Measurements from ENCODE around the gene PRMT3. TPM values are rescaled to one million over a fixed set of nuclear protein-coding genes. Genes with fewer than 3 reads are reported as not detected.
"Not testable (repeated sequence)": the region's sequence is repeated elsewhere in the genome, so short reads cannot be mapped to it uniquely, and the experiment has no call there.

The PRMT3 gene
- total RNA-seq, 1 donor from 2014 or later = 15.0 TPM

DNA sequence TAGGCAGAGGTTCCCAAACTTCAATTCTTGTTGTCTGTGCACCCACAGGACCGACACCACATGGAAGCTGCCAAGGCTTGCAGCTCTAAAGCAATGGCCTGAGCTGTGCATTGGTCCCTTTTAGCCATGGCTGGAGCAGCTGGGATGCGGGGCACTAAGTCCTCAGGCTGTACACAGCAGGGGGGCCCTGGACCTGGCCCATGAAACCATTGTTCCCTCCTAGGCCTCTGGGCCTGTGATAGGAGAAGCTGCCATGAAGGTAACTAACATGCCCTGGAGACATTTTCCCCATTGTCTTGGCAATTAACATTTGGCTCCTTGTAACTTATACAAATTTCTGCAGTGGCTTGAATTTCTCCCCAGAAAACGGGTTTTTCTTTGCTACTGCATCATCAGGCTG lies 168.3 kb downstream of the PRMT3 start:
- no peak for DNase-seq (ENCODE audit: low read depth)
- Histone ChIP-seq H3K4me3 (ENCODE audit: low read depth, low read length) (no peak overlapping the region), H3K36me3 (ENCODE audit: control insufficient read depth, insufficient read depth, low read length) (no peaks in the 10 kb centered on the region), H3K27me3 (ENCODE audit: control insufficient read depth, insufficient read depth, low read length) (no peaks in the 10 kb centered on the region)
- TF ChIP-seq, protein P1, sequence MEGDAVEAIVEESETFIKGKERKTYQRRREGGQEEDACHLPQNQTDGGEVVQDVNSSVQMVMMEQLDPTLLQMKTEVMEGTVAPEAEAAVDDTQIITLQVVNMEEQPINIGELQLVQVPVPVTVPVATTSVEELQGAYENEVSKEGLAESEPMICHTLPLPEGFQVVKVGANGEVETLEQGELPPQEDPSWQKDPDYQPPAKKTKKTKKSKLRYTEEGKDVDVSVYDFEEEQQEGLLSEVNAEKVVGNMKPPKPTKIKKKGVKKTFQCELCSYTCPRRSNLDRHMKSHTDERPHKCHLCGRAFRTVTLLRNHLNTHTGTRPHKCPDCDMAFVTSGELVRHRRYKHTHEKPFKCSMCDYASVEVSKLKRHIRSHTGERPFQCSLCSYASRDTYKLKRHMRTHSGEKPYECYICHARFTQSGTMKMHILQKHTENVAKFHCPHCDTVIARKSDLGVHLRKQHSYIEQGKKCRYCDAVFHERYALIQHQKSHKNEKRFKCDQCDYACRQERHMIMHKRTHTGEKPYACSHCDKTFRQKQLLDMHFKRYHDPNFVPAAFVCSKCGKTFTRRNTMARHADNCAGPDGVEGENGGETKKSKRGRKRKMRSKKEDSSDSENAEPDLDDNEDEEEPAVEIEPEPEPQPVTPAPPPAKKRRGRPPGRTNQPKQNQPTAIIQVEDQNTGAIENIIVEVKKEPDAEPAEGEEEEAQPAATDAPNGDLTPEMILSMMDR (IDR thresholded peaks at IDR 0.05; ENCODE audit: insufficient read depth, low read length, poor library complexity, severe bottlenecking) = no peak

DNA sequence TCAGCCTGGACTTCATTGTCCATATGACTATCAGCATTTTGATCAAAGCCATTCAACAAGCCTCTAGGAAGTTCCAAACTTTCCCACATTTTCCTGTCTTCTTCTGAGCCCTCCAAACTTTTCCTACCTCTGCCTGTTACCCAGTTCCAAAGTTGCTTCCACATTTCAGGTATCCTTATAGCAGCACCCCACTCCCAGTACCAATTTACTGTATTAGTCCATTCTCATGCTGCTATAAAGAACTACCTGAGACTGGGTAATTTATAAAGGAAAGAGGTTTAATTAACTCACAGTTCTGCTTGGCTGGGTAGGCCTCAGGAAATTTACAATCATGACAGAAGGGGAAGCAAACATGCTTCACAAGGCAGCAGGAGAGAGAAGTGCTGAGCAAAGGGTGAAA lies 168.9 kb downstream of the PRMT3 start:
- H3K4me3 ChIP-seq (ENCODE audit: low read depth, low read length); H3K27me3 ChIP-seq (ENCODE audit: control insufficient read depth, insufficient read depth, low read length); H3K36me3 ChIP-seq (ENCODE audit: control insufficient read depth, insufficient read depth, low read length): not testable (repeated sequence)

DNA sequence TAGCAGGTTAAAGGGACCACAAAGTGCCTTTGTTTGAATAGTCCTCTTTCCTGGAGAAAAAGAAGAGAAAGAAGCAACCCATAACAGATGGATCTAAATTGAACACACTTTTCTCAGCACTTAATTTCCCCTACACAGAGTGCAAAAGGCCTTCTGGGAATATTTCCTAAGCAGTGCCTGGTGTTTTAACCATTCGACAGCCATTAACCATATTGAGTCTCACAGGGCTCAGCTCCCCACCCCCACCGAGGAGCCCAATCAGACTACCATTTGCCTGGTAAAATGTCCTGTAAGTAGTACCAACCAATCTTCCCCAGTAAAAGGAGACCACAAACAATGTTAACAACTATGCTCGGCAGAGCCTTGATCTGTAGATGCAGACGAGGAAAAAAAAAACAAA lies 171.2 kb downstream of the PRMT3 start:
- H3K27me3 ChIP-seq (ENCODE audit: control insufficient read depth, insufficient read depth, low read length) = no peaks in the 10 kb centered on the region
- H3K4me3 ChIP-seq (ENCODE audit: low read depth, low read length) = no peak overlapping the region
- TF ChIP-seq, protein P1 (IDR thresholded peaks at IDR 0.05; ENCODE audit: insufficient read depth, low read length, poor library complexity, severe bottlenecking) = no peak
- DNase-seq (ENCODE audit: low read depth) = no peak
- H3K36me3 ChIP-seq (ENCODE audit: control insufficient read depth, insufficient read depth, low read length) = no peaks in the 10 kb centered on the region

More for the DNA sequence above, 168.9 kb downstream of the PRMT3 start:
- not testable (repeated sequence) for DNase-seq (ENCODE audit: low read depth)

Other genes with a start within 250 kb of the PRMT3 start
- not detected in 2 replicates for gene DBX1, start 227.2 kb upstream of the PRMT3 start, total RNA-seq
- gene HTATIP2, start 24.0 kb upstream of the PRMT3 start, total RNA-seq = 38.1 and 51.5 TPM in 2 replicates
- not detected in 2 replicates for gene SLC6A5, start 211.9 kb downstream of the PRMT3 start, total RNA-seq